H1 (cell line): ENCODE results near the gene DLG1. TPM values are rescaled to one million over a fixed set of nuclear protein-coding genes. Genes with fewer than 3 reads are reported as not detected.

Experiments
- CTCF ChIA-PET: fragments of 300-600 bp; sonication (Branson Sonifier 250); formaldehyde crosslinking; loops from one replicate; lab custom pipeline; 2021; ENCODE audit not compliant: partially characterized antibody; lab: Charles Lee
- POLR2A ChIA-PET: fragments of 300-600 bp; sonication (Branson Sonifier 250); formaldehyde crosslinking; loops from one replicate; lab custom pipeline; 2021; ENCODE audit warnings: inconsistent platforms; ENCODE audit not compliant: partially characterized antibody; lab: Charles Lee
- DNase-seq, 2 experiments: peaks; one replicate each; pipeline versions ENCODE4 v3.0.0 to v3.0.0-alpha.2; 2010 to 2022; ENCODE audit warnings: low spot score in 2 of 2, low read depth in 1 of 2, mixed read lengths in 1 of 2
- FAIRE-seq: peaks from 2 replicates; lab custom pipeline; 2011; peaks lifted over from hg19 to GRCh38; lab: Jason Lieb, UNC
- H2AFZ ChIP-seq: 2 replicates; pipeline ENCODE4 v1.8.1; 2012; ENCODE audit warnings: low read length, inconsistent platforms
- H2AK5ac ChIP-seq: 2 replicates; pipeline ENCODE4 v1.6.1; 2013; ENCODE audit warnings: low read depth, low read length
- H2BK120ac ChIP-seq: replicated peaks from 2 replicates; pipeline ENCODE3; 2013; ENCODE audit warnings: low read depth, low read length, inconsistent platforms
- H2BK12ac ChIP-seq: 2 replicates; pipeline ENCODE4 v1.6.1; 2013; ENCODE audit warnings: low read depth, low read length
- H2BK15ac ChIP-seq: 2 replicates; pipeline ENCODE4 v1.6.1; 2013; ENCODE audit warnings: low read length
- H2BK20ac ChIP-seq: 2 replicates; pipeline ENCODE4 v1.6.1; 2013; ENCODE audit warnings: low read length
- H2BK5ac ChIP-seq: 2 replicates; pipeline ENCODE4 v1.6.1; 2013; ENCODE audit warnings: low read depth, low read length
- H3K14ac ChIP-seq: 2 replicates; pipeline ENCODE4 v1.6.1; 2013; ENCODE audit warnings: inconsistent platforms; ENCODE audit not compliant: insufficient read length
- H3K18ac ChIP-seq: 2 replicates; pipeline ENCODE4 v1.6.1; 2013; ENCODE audit warnings: low read length; ENCODE audit errors: extremely low read depth
- H3K23ac ChIP-seq: 2 replicates; pipeline ENCODE4 v1.6.1; 2013; ENCODE audit warnings: inconsistent platforms; ENCODE audit not compliant: insufficient read length
- H3K23me2 ChIP-seq: 2 replicates; pipeline ENCODE4 v1.6.1; 2013; ENCODE audit warnings: low read depth, low read length
- H3K27ac ChIP-seq: 2 replicates; pipeline ENCODE4 v1.6.1; 2011; ENCODE audit warnings: low read depth, low read length, inconsistent platforms
- H3K27me3 ChIP-seq, 4 experiments: replicated peaks in 1 of 4; 1 replicate in 1 of 4; 2 replicates in 3 of 4; pipeline versions ENCODE4 v1.6.1 to v1.8.1; 2011 to 2013; ENCODE audit warnings: low read length in 3 of 4, mild to moderate bottlenecking in 3 of 4, inconsistent platforms in 2 of 4, mixed read lengths in 2 of 4, moderate library complexity in 1 of 4; ENCODE audit not compliant: control insufficient read depth in 3 of 4, insufficient read depth in 3 of 4; ENCODE audit errors: extremely low read depth in 1 of 4
- H3K36me3 ChIP-seq, 4 experiments: 2 replicates each; pipeline versions ENCODE4 v1.6.1 to v1.8.1; 2011 to 2013; ENCODE audit warnings: mild to moderate bottlenecking in 4 of 4, low read length in 3 of 4, moderate library complexity in 2 of 4, control low read depth in 1 of 4, inconsistent platforms in 1 of 4; ENCODE audit not compliant: insufficient read depth in 4 of 4, control insufficient read depth in 2 of 4
- H3K4ac ChIP-seq: replicated peaks from 2 replicates; pipeline ENCODE3; 2013; ENCODE audit warnings: low read length, low read depth, mixed read lengths, inconsistent platforms; ENCODE audit not compliant: insufficient read length
- H3K4me1 ChIP-seq, 4 experiments: replicated peaks in 1 of 4; 1 replicate in 1 of 4; 2 replicates in 3 of 4; pipeline versions ENCODE4 v1.6.1 to v1.8.1; 2011 to 2013; ENCODE audit warnings: low read length in 3 of 4, inconsistent platforms in 2 of 4, mixed read lengths in 1 of 4; ENCODE audit not compliant: insufficient read depth in 4 of 4, control insufficient read depth in 3 of 4
- H3K4me2 ChIP-seq, 2 experiments: 2 replicates each; pipeline versions ENCODE4 v1.6.1 to v1.8.1; 2011 to 2013; ENCODE audit warnings: low read depth in 2 of 2, low read length in 2 of 2, control low read depth in 1 of 2, inconsistent platforms in 1 of 2, mild to moderate bottlenecking in 1 of 2; ENCODE audit not compliant: insufficient read depth in 1 of 2
- H3K4me3 ChIP-seq, 4 experiments: fragments of 200-600, 300-600 bp in 1 of 4; sonication (generic), shearing (Covaris generic), sonication (Bioruptor Twin) in 1 of 4; 2 replicates each; pipeline versions ENCODE4 v1.5.1 to v1.8.1; 2011 to 2016; ENCODE audit warnings: low read length in 4 of 4, low read depth in 3 of 4, control low read depth in 2 of 4, inconsistent platforms in 2 of 4, mild to moderate bottlenecking in 2 of 4, mixed read lengths in 1 of 4, moderate library complexity in 1 of 4; ENCODE audit not compliant: insufficient read depth in 2 of 4; ENCODE audit errors: extremely low read depth in 1 of 4
- H3K56ac ChIP-seq: replicated peaks from 2 replicates; pipeline ENCODE3; 2013; ENCODE audit warnings: low read depth, mild to moderate bottlenecking, mixed read lengths, low read length, inconsistent platforms; ENCODE audit not compliant: insufficient read length
- H3K79me1 ChIP-seq: 2 replicates; pipeline ENCODE4 v1.6.1; 2013; ENCODE audit warnings: low read depth, low read length, control low read depth
- H3K79me2 ChIP-seq, 2 experiments: 2 replicates each; pipeline versions ENCODE4 v1.6.1 to v1.8.1; 2012 to 2013; ENCODE audit warnings: low read length in 2 of 2, mild to moderate bottlenecking in 2 of 2, inconsistent platforms in 1 of 2; ENCODE audit not compliant: insufficient read depth in 2 of 2, control insufficient read depth in 1 of 2
- H3K9ac ChIP-seq, 4 experiments: replicated peaks in 1 of 4; 1 replicate in 1 of 4; 2 replicates in 3 of 4; pipeline versions ENCODE4 v1.6.1 to v1.8.1; 2011 to 2013; ENCODE audit warnings: low read depth in 3 of 4, low read length in 3 of 4, control low read depth in 2 of 4, mild to moderate bottlenecking in 2 of 4, moderate library complexity in 2 of 4, inconsistent platforms in 1 of 4; ENCODE audit errors: extremely low read depth in 1 of 4
- H3K9me3 ChIP-seq, 2 experiments: 2 replicates each; pipeline versions ENCODE4 v1.6.1 to v1.8.1; 2012 to 2013; ENCODE audit warnings: mild to moderate bottlenecking in 2 of 2, moderate library complexity in 2 of 2, control low read depth in 1 of 2, inconsistent platforms in 1 of 2, low read depth in 1 of 2, low read length in 1 of 2, mixed read lengths in 1 of 2; ENCODE audit not compliant: insufficient read depth in 2 of 2
- H4K20me1 ChIP-seq, 2 experiments: replicated peaks in 1 of 2; 2 replicates each; pipeline versions ENCODE3 to v1.8.1; 2011 to 2013; ENCODE audit warnings: inconsistent platforms in 2 of 2, low read length in 2 of 2, mild to moderate bottlenecking in 1 of 2; ENCODE audit not compliant: insufficient read depth in 2 of 2, control insufficient read depth in 1 of 2
- H4K5ac ChIP-seq: 2 replicates; pipeline ENCODE4 v1.6.1; 2013; ENCODE audit warnings: low read length, low read depth, mixed read lengths, inconsistent platforms; ENCODE audit not compliant: insufficient read length
- H4K8ac ChIP-seq: 2 replicates; pipeline ENCODE4 v1.8.0; 2013; ENCODE audit warnings: mild to moderate bottlenecking, moderate library complexity, low read length, inconsistent platforms; ENCODE audit not compliant: insufficient read depth; ENCODE audit errors: extremely low read depth
- H4K91ac ChIP-seq: replicated peaks from 2 replicates; pipeline ENCODE3; 2013; ENCODE audit warnings: low read length, mixed read lengths, inconsistent platforms; ENCODE audit not compliant: insufficient read length
- CEBPB ChIP-seq: IDR thresholded peaks from 2 replicates; pipeline ENCODE4 v1.6.1; 2012; ENCODE audit warnings: low read depth, low read length
- MAFK ChIP-seq: IDR thresholded peaks from 2 replicates; pipeline ENCODE4 v1.6.1; 2012; ENCODE audit warnings: low read depth, mild to moderate bottlenecking, improper control_type of control experiment, low read length
- PHF8 ChIP-seq: fragments of 200-600 bp; sonication (generic); conservative IDR thresholded peaks from 2 replicates; pipeline ENCODE4 v1.7.1; 2012; ENCODE audit warnings: low read depth, mild to moderate bottlenecking, inconsistent platforms, low read length, moderate library complexity
- RXRA ChIP-seq: IDR thresholded peaks from 2 replicates; pipeline ENCODE4 v1.6.1; 2011; ENCODE audit warnings: low read depth, mild to moderate bottlenecking, low read length, moderate library complexity; ENCODE audit not compliant: insufficient read depth
- WGBS, 2 experiments: shearing (Covaris generic) in 1 of 2; methylation state at CpG; one replicate each; pipeline versions ENCODE4 v1.1.6 to v1.1.7; 2013 to 2015; ENCODE audit warnings: low lambda C conversion rate in 2 of 2, mixed read lengths in 2 of 2, inconsistent platforms in 1 of 2, low coverage in 1 of 2, missing lambda C conversion rate in 1 of 2; ENCODE audit not compliant: insufficient replicate concordance in 2 of 2, insufficient coverage in 1 of 2, insufficient read length in 1 of 2; ENCODE audit errors: extremely low coverage in 1 of 2, missing lambda C conversion rate in 1 of 2; 5-methylcytosine and 5-hydroxymethylcytosine counted together
- polyA plus RNA-seq, 7 experiments: library from polyadenylated mRNA; depleted of rRNA in 3 of 7; stranded (reverse) in 5 of 7; unstranded in 2 of 7; fragments of >200 nt in 5 of 7; fragments of 200-250 nt in 2 of 7; gene quantifications; 1 replicate in 5 of 7; 2 replicates in 1 of 7; 4 replicates in 1 of 7; pipeline versions ENCODE4 v1.2.1 to v1.2.3, GENCODE V29; 2011 to 2013; ENCODE audit warnings: missing spikeins in 2 of 7, mixed read lengths in 2 of 7
- total RNA-seq: library from RNA; stranded (reverse); fragmentation: NEBNext Ultra II Directional; extraction: Animal tissue kit (Norgen Biotek cat#: 25700); gene quantifications from 2 replicates; pipeline ENCODE4 v1.2.1, GENCODE V29; 2021
- TF ChIP-seq, protein P1 (sequence below), 3 experiments: IDR thresholded peaks; 1 replicate in 2 of 3; 2 replicates in 1 of 3; pipeline versions ENCODE4 v1.5.1 to v1.6.1; 2011; ENCODE audit warnings: low read length in 3 of 3, mild to moderate bottlenecking in 3 of 3, inconsistent platforms in 2 of 3, low read depth in 1 of 3, moderate library complexity in 1 of 3; ENCODE audit not compliant: insufficient read depth in 1 of 3; ENCODE audit errors: control extremely low read depth in 1 of 3

Gene DLG1
- total and polyA plus RNA-seq, 2 of the 8 experiments (the other 6 are each of a cell fraction or from before 2014, with no cell fraction given), result 13.4 to 78.8 TPM

DNA sequence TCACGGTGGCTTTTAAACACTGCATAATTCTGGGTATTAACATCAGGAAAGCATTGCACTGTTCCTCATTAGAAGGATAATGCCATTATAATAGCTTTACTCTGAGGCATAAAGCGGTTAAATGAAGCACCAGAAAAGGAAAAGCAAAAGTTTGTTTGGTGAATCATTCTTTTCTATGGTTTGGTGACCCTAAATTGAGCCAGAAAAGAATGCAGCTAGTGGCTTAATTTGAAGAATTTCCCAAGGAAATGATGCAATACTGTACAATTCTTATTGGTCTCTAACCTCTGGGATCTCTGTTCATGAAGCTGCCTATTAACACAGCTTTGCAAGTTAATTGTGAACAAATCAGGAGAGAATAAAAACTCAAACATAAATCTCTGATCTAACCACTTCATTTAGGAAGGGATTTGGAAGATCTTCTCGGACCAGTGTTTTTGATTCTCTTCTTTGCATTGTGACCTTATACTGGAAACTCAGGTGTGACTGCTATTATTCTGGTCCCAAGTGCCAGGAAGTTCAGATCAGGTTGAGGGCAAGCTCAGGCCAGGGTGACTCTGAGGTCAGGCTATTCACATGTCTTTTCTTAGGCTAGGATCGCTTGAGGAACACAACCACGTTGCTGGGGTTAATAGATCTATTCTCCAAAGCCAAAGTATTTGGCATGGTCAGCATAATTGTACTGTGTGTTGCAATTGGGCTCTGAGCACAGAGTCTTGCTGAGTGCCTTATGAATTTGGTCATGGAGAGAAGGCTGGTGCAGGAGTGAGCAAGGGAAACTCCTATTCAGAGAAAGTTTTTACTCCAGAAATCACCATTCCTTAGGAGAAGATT is 11.3 kb upstream of the DLG1 start:
- POLR2A ChIA-PET, result interaction anchor here (1.3 kb wide), 1 partner anchor 12 kb away, joined by 3 read pairs; no protein-coding TSS in a partner anchor
- no peak for FAIRE-seq
- no peak overlapping the region for H2AFZ ChIP-seq

More for the DNA sequence above, 11.3 kb upstream of the DLG1 start:
- no peak overlapping the region for H4K91ac ChIP-seq
- H3K4me3 ChIP-seq, result no peak overlapping the region
- no peak overlapping the region for H3K14ac ChIP-seq
- no peak overlapping the region for H3K27ac ChIP-seq
- no peaks in the 10 kb centered on the region for H3K36me3 ChIP-seq
- no peak overlapping the region for H2BK20ac ChIP-seq
- no peak overlapping the region for H3K56ac ChIP-seq
- WGBS, 2 experiments, result 47% methylated on average over 5 of the region's 5 CpGs; no CpG with 5 or more reads in 1 of the 2 experiments
- H4K5ac ChIP-seq, result no peak overlapping the region
- H3K9me3 ChIP-seq, result no peaks in the 10 kb centered on the region
- no peaks in the 10 kb centered on the region for H3K27me3 ChIP-seq
- H4K20me1 ChIP-seq, result no peaks in the 10 kb centered on the region
- no peak for DNase-seq
- no peak overlapping the region for H2BK12ac ChIP-seq
- H2BK15ac ChIP-seq, result no peak overlapping the region
- peak overlapping the region in 1 of 2 experiments; percentile 15; a peak in 1 of 4 replicates for H3K4me2 ChIP-seq
- H3K18ac ChIP-seq, result no peak overlapping the region
- peaks cover 0 to 7% (median 4%) of the 10 kb centered on the region in 4 experiments; a peak in 4 of 7 replicates for H3K4me1 ChIP-seq
- CTCF ChIA-PET, result no interaction called here
- no peaks in the 10 kb centered on the region for H3K79me2 ChIP-seq
- no peak overlapping the region for H2BK5ac ChIP-seq
- no peak overlapping the region for H2BK120ac ChIP-seq
- H2AK5ac ChIP-seq, result no peak overlapping the region
- TF ChIP-seq CEBPB, result peak; percentile 67; the same call in 1 of the 2 replicates
- 0 out of 2 replicates have a peak, but pooled peaks have one; percentile 56 for TF ChIP-seq RXRA
- TF ChIP-seq MAFK, result peak; percentile 40; the same call in 1 of the 2 replicates
- TF ChIP-seq, protein P1, sequence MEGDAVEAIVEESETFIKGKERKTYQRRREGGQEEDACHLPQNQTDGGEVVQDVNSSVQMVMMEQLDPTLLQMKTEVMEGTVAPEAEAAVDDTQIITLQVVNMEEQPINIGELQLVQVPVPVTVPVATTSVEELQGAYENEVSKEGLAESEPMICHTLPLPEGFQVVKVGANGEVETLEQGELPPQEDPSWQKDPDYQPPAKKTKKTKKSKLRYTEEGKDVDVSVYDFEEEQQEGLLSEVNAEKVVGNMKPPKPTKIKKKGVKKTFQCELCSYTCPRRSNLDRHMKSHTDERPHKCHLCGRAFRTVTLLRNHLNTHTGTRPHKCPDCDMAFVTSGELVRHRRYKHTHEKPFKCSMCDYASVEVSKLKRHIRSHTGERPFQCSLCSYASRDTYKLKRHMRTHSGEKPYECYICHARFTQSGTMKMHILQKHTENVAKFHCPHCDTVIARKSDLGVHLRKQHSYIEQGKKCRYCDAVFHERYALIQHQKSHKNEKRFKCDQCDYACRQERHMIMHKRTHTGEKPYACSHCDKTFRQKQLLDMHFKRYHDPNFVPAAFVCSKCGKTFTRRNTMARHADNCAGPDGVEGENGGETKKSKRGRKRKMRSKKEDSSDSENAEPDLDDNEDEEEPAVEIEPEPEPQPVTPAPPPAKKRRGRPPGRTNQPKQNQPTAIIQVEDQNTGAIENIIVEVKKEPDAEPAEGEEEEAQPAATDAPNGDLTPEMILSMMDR (IDR thresholded peaks at IDR 0.05; ENCODE audit: control extremely low read depth in 1 of 3, insufficient read depth in 1 of 3, low read depth in 1 of 3, low read length in 3 of 3), result no peak
- TF ChIP-seq PHF8, result no peak
- TF ChIP-seq, all 59 proteins: peak for 3
- no peak overlapping the region for H4K8ac ChIP-seq
- H3K79me1 ChIP-seq, result no peaks in the 10 kb centered on the region
- no peak overlapping the region for H3K23ac ChIP-seq
- H3K4ac ChIP-seq, result no peak overlapping the region
- H3K23me2 ChIP-seq, result no peaks in the 10 kb centered on the region
- no peak overlapping the region for H3K9ac ChIP-seq
